GM12878 (cell line): ENCODE data around the gene VEGFA. TPM values are rescaled to one million over a fixed set of nuclear protein-coding genes. Genes with fewer than 3 reads are reported as not detected.

ENCODE experiments used
- ATAC-seq: fragments of 200-7000 bp; cut with Tn5 transposase; 3 replicates; pipeline ENCODE4 v1.9.1; 2020; ENCODE audit warnings: mild to moderate bottlenecking, moderate library complexity
- BruUV-seq: library from RNA; stranded (reverse); fragments of 400-500 nt; replicated peaks from 2 replicates; lab custom pipeline; 2021; lab: Mats Ljungman, UMichigan
- CTCF ChIA-PET: fragments of 300-600 bp; sonication (Branson Sonifier 250); formaldehyde crosslinking; extraction: SDS; loops from one replicate; lab custom pipeline; 2021; ENCODE audit warnings: inconsistent platforms; lab: Yijun Ruan, JAX
- POLR2A ChIA-PET: fragments of 350-600 bp; formaldehyde crosslinking; extraction: SDS; loops from one replicate; lab custom pipeline; 2021; ENCODE audit warnings: inconsistent platforms; lab: Charles Lee
- RAD21 ChIA-PET: fragments of 300-600 bp; sonication (Branson Sonifier 250); formaldehyde crosslinking; loops from one replicate; lab custom pipeline; 2023; ENCODE audit warnings: antibody characterized with exemption; ENCODE audit not compliant: unreplicated experiment; lab: Charles Lee
- SMC1A ChIA-PET: fragments of 300-600 bp; sonication (Branson Sonifier 250); formaldehyde crosslinking; loops from one replicate; lab custom pipeline; 2023; ENCODE audit not compliant: unreplicated experiment, uncharacterized antibody; lab: Charles Lee
- DNase-seq: peaks from one replicate; pipeline ENCODE4 v3.0.0-alpha.2; 2011; ENCODE audit warnings: low read depth, low spot score
- FAIRE-seq: peaks from 3 replicates; lab custom pipeline; 2011; peaks lifted over from hg19 to GRCh38; lab: Jason Lieb, UNC
- H2AFZ ChIP-seq: 2 replicates; pipeline ENCODE4 v1.6.0; 2011; ENCODE audit warnings: low read depth, low read length, control low read depth; ENCODE audit not compliant: control insufficient read depth
- H3K27ac ChIP-seq: 2 replicates; pipeline ENCODE4 v1.5.1; 2011; ENCODE audit warnings: control low read depth; ENCODE audit not compliant: control insufficient read depth, insufficient read depth
- H3K27me3 ChIP-seq, 2 experiments: replicated peaks in 1 of 2; 2 replicates each; pipeline versions ENCODE4 v1.6.0 to v1.6.1; 2011; ENCODE audit warnings: low read length in 1 of 2; ENCODE audit not compliant: control insufficient read depth in 2 of 2, insufficient read depth in 2 of 2
- H3K36me3 ChIP-seq, 2 experiments: 2 replicates each; pipeline ENCODE4 v1.5.1; 2011; ENCODE audit warnings: low read length in 1 of 2; ENCODE audit not compliant: control insufficient read depth in 2 of 2, insufficient read depth in 2 of 2
- H3K4me1 ChIP-seq: 2 replicates; pipeline ENCODE4 v1.6.1; 2011; ENCODE audit warnings: mild to moderate bottlenecking, low read length, moderate library complexity, mixed read lengths; ENCODE audit not compliant: control insufficient read depth, insufficient read depth
- H3K4me2 ChIP-seq: 2 replicates; pipeline ENCODE4 v1.6.0; 2011; ENCODE audit warnings: control low read depth; ENCODE audit not compliant: control insufficient read depth, insufficient read depth
- H3K4me3 ChIP-seq: fragments of 200-600 bp; sonication (generic); 2 replicates; pipeline ENCODE4 v1.5.1; 2016
- H3K79me2 ChIP-seq: 2 replicates; pipeline ENCODE4 v1.6.0; 2011; ENCODE audit warnings: low read length; ENCODE audit not compliant: control insufficient read depth, insufficient read depth
- H3K9ac ChIP-seq: 2 replicates; pipeline ENCODE4 v1.8.0; 2011; ENCODE audit warnings: low read length, control low read depth, mixed read lengths; ENCODE audit not compliant: control insufficient read depth, insufficient read depth
- H3K9me3 ChIP-seq: replicated peaks from 3 replicates; pipeline ENCODE4 v1.5.1; 2011; ENCODE audit warnings: mild to moderate bottlenecking, low read length; ENCODE audit not compliant: control insufficient read depth, insufficient read depth
- H4K20me1 ChIP-seq: 2 replicates; pipeline ENCODE4 v1.6.0; 2011; ENCODE audit not compliant: control insufficient read depth, insufficient read depth
- PBX3 ChIP-seq: IDR thresholded peaks from 2 replicates; pipeline ENCODE4 v1.6.1; 2011; ENCODE audit warnings: mild to moderate bottlenecking, low read depth, low read length, moderate library complexity; ENCODE audit not compliant: insufficient replicate concordance
- PRDM15 ChIP-seq: fragments of 450-650 bp; formaldehyde crosslinking; IDR thresholded peaks from 2 replicates; pipeline ENCODE4 v1.4.0; 2020; ENCODE audit warnings: mild to moderate bottlenecking, moderate library complexity
- SMC3 ChIP-seq: IDR thresholded peaks from 2 replicates; pipeline ENCODE4 v1.6.1; 2011; ENCODE audit warnings: low read length, improper control_type of control experiment, borderline replicate concordance
- SP1 ChIP-seq: IDR thresholded peaks from one replicate; pipeline ENCODE4 v1.6.1; 2011; ENCODE audit warnings: low read depth, low read length
- TCF12 ChIP-seq: IDR thresholded peaks from 2 replicates; pipeline ENCODE4 v1.6.1; 2011; ENCODE audit warnings: low read depth, mild to moderate bottlenecking, low read length
- ZBTB33 ChIP-seq: fragments of 450-650 bp; IDR thresholded peaks from 2 replicates; pipeline ENCODE4 v1.6.1; 2017; ENCODE audit warnings: mild to moderate bottlenecking
- ZNF592 ChIP-seq: fragments of 450-650 bp; IDR thresholded peaks from 2 replicates; pipeline ENCODE4 v1.6.1; 2017; ENCODE audit warnings: mild to moderate bottlenecking, moderate library complexity
- WGBS: methylation state at CpG from one replicate; pipeline ENCODE4 v1.1.6; 2016; ENCODE audit warnings: low lambda C conversion rate; ENCODE audit not compliant: insufficient replicate concordance, insufficient coverage; ENCODE audit errors: missing lambda C conversion rate; 5-methylcytosine and 5-hydroxymethylcytosine counted together
- in situ Hi-C: fragments of 300-500 bp; cut with MboI; formaldehyde crosslinking; loops from 9 replicates; pipeline ENCODE4 v1.14.3; 2018; ENCODE audit warnings: mixed read lengths
- intact Hi-C: fragments of 100-400 bp; cut with micrococcal nuclease; formaldehyde crosslinking; loops from one replicate; pipeline ENCODE4 v1.14.2; 2022; ENCODE audit not compliant: unreplicated experiment
- polyA plus RNA-seq, 11 experiments: library from polyadenylated mRNA; depleted of rRNA in 4 of 11; unstranded in 6 of 11; stranded (reverse) in 5 of 11; fragments of >200 nt; fragmentation: Nextera tagmentation in 4 of 11; fragmentation: Illumina TruSeq in 1 of 11; extraction: Ambion mirVana in 4 of 11; extraction: Trizol in 1 of 11; gene quantifications; 1 replicate in 1 of 11; 2 replicates in 10 of 11; pipeline versions ENCODE4 v1.2.1 to v1.2.3, GENCODE V29; 2011 to 2016; ENCODE audit warnings: inconsistent platforms in 2 of 11, missing spikeins in 2 of 11, low read depth in 1 of 11
- total RNA-seq, 4 experiments: library from RNA; depleted of rRNA in 3 of 4; stranded (reverse); fragments of >200 nt in 3 of 4; fragmentation: Illumina TruSeq in 1 of 4; extraction: Trizol in 1 of 4; gene quantifications; 2 replicates each; pipeline versions ENCODE4 v1.2.1 to v1.2.3, GENCODE V29; 2013 to 2021

Gene VEGFA
- total and polyA plus RNA-seq, 10 of the 15 experiments (the other 5 are each of a cell fraction or from before 2014, with no cell fraction given): 0.96 to 140 (median 16.9) TPM

GRCh38 chr6:43766964-43767461 is 3.0 kb upstream of the VEGFA start (continued):
- TF ChIP-seq PRDM15 (CRISPR knock-in tag): no peak
- TF ChIP-seq, all 136 proteins: peak for 0

- Histone ChIP-seq H3K4me2 (no peak overlapping the region), H3K4me1 (peaks cover 7% of the 10 kb centered on the region), H3K9ac (no peak overlapping the region), H3K9me3 (no peaks in the 10 kb centered on the region), H3K27ac (no peak overlapping the region), H3K79me2 (peaks cover 31% of the 10 kb centered on the region), H3K27me3 (no peaks in the 10 kb centered on the region), H4K20me1 (no peaks in the 10 kb centered on the region), H3K4me3 (no peak overlapping the region), H2AFZ (no peak overlapping the region), H3K36me3 (no peaks in the 10 kb centered on the region)
- POLR2A ChIA-PET: interaction anchor here (1.0 to 4.5 kb wide), 3 partner anchors 43 to 308 kb away, joined by 4 to 97 read pairs (median 4); no protein-coding TSS in a partner anchor
- no peak for FAIRE-seq
- WGBS: 12% methylated on average over 8 of the region's 8 CpGs
- SMC1A ChIA-PET: interaction anchor here (0.8 to 4.5 kb wide), 7 partner anchors 43 to 311 kb away, joined by 3 to 78 read pairs (median 5); no protein-coding TSS in a partner anchor
- ATAC-seq: no peak
- CTCF ChIA-PET: interaction anchor here (0.8 to 4.6 kb wide), 17 partner anchors 9 to 317 kb away, joined by 3 to 264 read pairs (median 5); partner anchors contain the start of gene MAD2L1BP
- in situ Hi-C loops (no loop called here), intact Hi-C loops (no loop called here)
- RAD21 ChIA-PET: interaction anchor here (0.7 to 4.5 kb wide), 8 partner anchors 21 to 309 kb away, joined by 3 to 179 read pairs (median 6); no protein-coding TSS in a partner anchor
- no peak for DNase-seq
- no TSS peak for BruUV-seq
- TF ChIP-seq ZNF592 (no peak), TCF12 (no peak), SP1 (no peak), PBX3 (no peak), SMC3 (no peak), ZBTB33 (no peak)
Measured at GRCh38 chr6:43767553-43768505, 2.2 kb upstream of the VEGFA start.
